HepG2 (cell line): ENCODE measurements around the gene FYB1. TPM values are rescaled to one million over a fixed set of nuclear protein-coding genes. Genes with fewer than 3 reads are reported as not detected.

Experiments
- ATAC-seq: fragments of 200-7000 bp; cut with Tn5 transposase; 3 replicates; pipeline ENCODE4 v1.9.1; 2020; ENCODE audit warnings: mild to moderate bottlenecking, moderate library complexity
- BruUV-seq: library from RNA; stranded (reverse); fragments of 400-500 nt; replicated peaks from 2 replicates; lab custom pipeline; 2021; lab: Mats Ljungman, UMichigan
- CTCF ChIA-PET: fragments of 300-600 bp; formaldehyde crosslinking; extraction: SDS; loops from one replicate; lab custom pipeline; 2021; ENCODE audit warnings: low total read pairs, inconsistent platforms, low intra/inter-chr PET ratio; lab: Yijun Ruan, JAX
- POLR2A ChIA-PET: fragments of 350-600 bp; sonication (Branson Sonifier 250); formaldehyde crosslinking; loops from one replicate; lab custom pipeline; 2020; ENCODE audit warnings: antibody characterized with exemption, inconsistent platforms; lab: Yijun Ruan, JAX
- DNase-seq: peaks from one replicate; pipeline ENCODE4 v3.0.0-alpha.2; 2015; ENCODE audit warnings: low spot score
- FAIRE-seq: peaks from 3 replicates; lab custom pipeline; 2011; peaks lifted over from hg19 to GRCh38; lab: Jason Lieb, UNC
- H2AFZ ChIP-seq: one replicate; pipeline ENCODE4 v1.6.1; 2011; ENCODE audit warnings: low read length, inconsistent platforms
- H3K27ac ChIP-seq: fragments of 300-600 bp; 3 replicates; pipeline ENCODE4 v1.8.0; 2011; ENCODE audit warnings: mixed run types, mild to moderate bottlenecking, mixed read lengths, low read length, inconsistent platforms; ENCODE audit not compliant: insufficient read depth; ENCODE audit errors: extremely low read length
- H3K27me3 ChIP-seq, 2 experiments: fragments of 200-600 bp in 1 of 2; 2 replicates in 1 of 2; 3 replicates in 1 of 2; pipeline versions ENCODE4 v1.6.0 to v1.8.0; 2011; ENCODE audit warnings: low read length in 2 of 2, mild to moderate bottlenecking in 2 of 2, moderate library complexity in 2 of 2, inconsistent platforms in 1 of 2; ENCODE audit not compliant: insufficient read depth in 2 of 2, control insufficient read depth in 1 of 2
- H3K36me3 ChIP-seq, 2 experiments: fragments of 200-600 bp in 1 of 2; replicated peaks in 1 of 2; 2 replicates in 1 of 2; 3 replicates in 1 of 2; pipeline versions ENCODE4 v1.5.1 to v1.8.0; 2011; ENCODE audit warnings: low read length in 2 of 2, inconsistent platforms in 1 of 2; ENCODE audit not compliant: insufficient read depth in 2 of 2, control insufficient read depth in 1 of 2
- H3K4me1 ChIP-seq: 2 replicates; pipeline ENCODE4 v1.5.1; 2012; ENCODE audit warnings: low read length, inconsistent platforms; ENCODE audit not compliant: insufficient read depth
- H3K4me2 ChIP-seq: 2 replicates; pipeline ENCODE4 v1.6.0; 2011; ENCODE audit warnings: low read depth, low read length, inconsistent platforms
- H3K4me3 ChIP-seq, 3 experiments: fragments of 200-600 bp in 1 of 3; sonication (generic), shearing (Covaris generic) in 1 of 3; replicated peaks in 1 of 3; 2 replicates each; pipeline ENCODE4 v1.5.1; 2011 to 2016; ENCODE audit warnings: low read length in 3 of 3, inconsistent platforms in 2 of 3, low read depth in 2 of 3, mild to moderate bottlenecking in 2 of 3, control low read depth in 1 of 3, mixed read lengths in 1 of 3; ENCODE audit not compliant: insufficient read depth in 1 of 3
- H3K79me2 ChIP-seq: one replicate; pipeline ENCODE4 v1.6.1; 2011; ENCODE audit warnings: low read length, inconsistent platforms; ENCODE audit not compliant: insufficient read depth
- H3K9ac ChIP-seq: 2 replicates; pipeline ENCODE4 v1.6.0; 2011; ENCODE audit warnings: mild to moderate bottlenecking, low read depth, low read length, inconsistent platforms; ENCODE audit not compliant: insufficient read depth
- H3K9me3 ChIP-seq: 2 replicates; pipeline ENCODE4 v1.5.1; 2012; ENCODE audit warnings: mild to moderate bottlenecking, low read length
- H4K20me1 ChIP-seq: 2 replicates; pipeline ENCODE4 v1.6.0; 2011; ENCODE audit warnings: inconsistent platforms, mild to moderate bottlenecking, low read length, moderate library complexity; ENCODE audit not compliant: insufficient read depth
- FOXM1 ChIP-seq: sonication (generic); formaldehyde crosslinking; IDR thresholded peaks from 2 replicates; pipeline ENCODE4 v1.5.0; 2020; ENCODE audit warnings: missing genetic modification reagents
- KLF11 ChIP-seq: IDR thresholded peaks from 2 replicates; pipeline ENCODE4 v1.6.1; 2016; ENCODE audit warnings: missing compliant biosample characterization
- MAFK ChIP-seq, 2 experiments: IDR thresholded peaks in 1 of 2; conservative IDR thresholded peaks in 1 of 2; 2 replicates each; pipeline ENCODE4 v1.6.1; 2011; ENCODE audit warnings: improper control_type of control experiment in 2 of 2, low read length in 2 of 2
- MTF2 ChIP-seq: sonication (generic); formaldehyde crosslinking; IDR thresholded peaks from 2 replicates; pipeline ENCODE4 v1.5.0; 2020; ENCODE audit warnings: missing genetic modification reagents, borderline replicate concordance
- NAIF1 ChIP-seq: sonication (generic); formaldehyde crosslinking; IDR thresholded peaks from 2 replicates; pipeline ENCODE4 v1.5.0; 2020; ENCODE audit warnings: mild to moderate bottlenecking, missing genetic modification reagents, borderline replicate concordance
- PRDM4 ChIP-seq: sonication (generic); formaldehyde crosslinking; IDR thresholded peaks from 2 replicates; pipeline ENCODE4 v1.9.0; 2021; ENCODE audit warnings: missing genetic modification reagents, borderline replicate concordance
- PREB ChIP-seq: sonication (generic); formaldehyde crosslinking; IDR thresholded peaks from 2 replicates; pipeline ENCODE4 v1.4.0; 2020; ENCODE audit warnings: missing genetic modification reagents
- SRY ChIP-seq: sonication (generic); formaldehyde crosslinking; IDR thresholded peaks from 2 replicates; pipeline ENCODE4 v1.8.0; 2022; ENCODE audit warnings: mild to moderate bottlenecking, missing genetic modification reagents
- ZFAT ChIP-seq: sonication (generic); formaldehyde crosslinking; conservative IDR thresholded peaks from 2 replicates; pipeline ENCODE4 v1.8.1; 2023; ENCODE audit warnings: missing genetic modification reagents, inconsistent platforms
- ZFYVE20 ChIP-seq: sonication (generic); formaldehyde crosslinking; IDR thresholded peaks from 2 replicates; pipeline ENCODE4 v1.8.0; 2023; ENCODE audit warnings: low read depth, mild to moderate bottlenecking, moderate library complexity, missing genetic modification reagents, borderline replicate concordance
- ZMYM2 ChIP-seq: sonication (generic); formaldehyde crosslinking; IDR thresholded peaks from 2 replicates; pipeline ENCODE4 v1.8.0; 2022; ENCODE audit warnings: mild to moderate bottlenecking, missing genetic modification reagents
- ZNF562 ChIP-seq: sonication (generic); formaldehyde crosslinking; IDR thresholded peaks from 2 replicates; pipeline ENCODE4 v1.8.0; 2022; ENCODE audit warnings: missing genetic modification reagents, borderline replicate concordance
- ZNF660 ChIP-seq: sonication (generic); formaldehyde crosslinking; IDR thresholded peaks from 2 replicates; pipeline ENCODE4 v1.5.1; 2020; ENCODE audit warnings: mild to moderate bottlenecking, low read depth, missing genetic modification reagents, borderline replicate concordance
- ZNF772 ChIP-seq: sonication (generic); formaldehyde crosslinking; IDR thresholded peaks from 2 replicates; pipeline ENCODE4 v1.5.0; 2020; ENCODE audit warnings: mild to moderate bottlenecking, missing genetic modification reagents
- ZNF800 ChIP-seq: sonication (generic); formaldehyde crosslinking; IDR thresholded peaks from 2 replicates; pipeline ENCODE4 v1.4.0; 2020; ENCODE audit warnings: missing genetic modification reagents
- WGBS: methylation state at CpG from one replicate; pipeline ENCODE4 v1.1.6; 2017; ENCODE audit warnings: low lambda C conversion rate; 5-methylcytosine and 5-hydroxymethylcytosine counted together
- in situ Hi-C: cut with HindIII; loops from 2 replicates; pipeline ENCODE4 v1.10.0; 2017; ENCODE audit warnings: low pct_unique_long_range_greater_than_20kb; ENCODE audit not compliant: extremely low pct_ligation_motif_present
- intact Hi-C: fragments of 100-400 bp; cut with micrococcal nuclease; formaldehyde crosslinking; loops from one replicate; pipeline ENCODE4 v1.10.0; 2022; ENCODE audit not compliant: unreplicated experiment
- polyA plus RNA-seq, 8 experiments: library from polyadenylated mRNA; depleted of rRNA in 3 of 8; stranded (reverse) in 7 of 8; unstranded in 1 of 8; fragments of >200 nt; fragmentation: Illumina TruSeq in 4 of 8; extraction: Trizol in 4 of 8; gene quantifications; 2 replicates each; pipeline versions ENCODE4 v1.2.1 to v1.2.3, GENCODE V29; 2011 to 2016; ENCODE audit warnings: low read depth in 4 of 8, missing spikeins in 1 of 8, mixed read lengths in 1 of 8; ENCODE audit not compliant: insufficient read depth in 1 of 8
- total RNA-seq, 5 experiments: library from RNA; depleted of rRNA; stranded (reverse); fragments of >200 nt; fragmentation: Illumina TruSeq; extraction: Trizol; gene quantifications; 2 replicates each; pipeline ENCODE4 v1.2.3, GENCODE V29; 2016; ENCODE audit warnings: low read depth in 1 of 5

Gene FYB1
- total and polyA plus RNA-seq, 2 of the 13 experiments (the other 11 are each of a cell fraction or from before 2014, with no cell fraction given) = 0.03 TPM; not detected in 1

- Histone ChIP-seq H3K4me1 (no peaks in the 10 kb centered on the region), H4K20me1 (no peaks in the 10 kb centered on the region), H3K79me2 (no peaks in the 10 kb centered on the region), H3K4me3 (no peak overlapping the region), H3K27ac (no peak overlapping the region), H3K4me2 (no peak overlapping the region), H3K36me3 (no peaks in the 10 kb centered on the region), H3K9ac (no peak overlapping the region), H3K9me3 (no peaks in the 10 kb centered on the region), H2AFZ (no peak overlapping the region), H3K27me3 (no peaks in the 10 kb centered on the region; a peak in 1 of 5 replicates)
- TF ChIP-seq ZNF660 (CRISPR knock-in tag) = no peak
- no peak for TF ChIP-seq PRDM4 (CRISPR knock-in tag)
- no peak for TF ChIP-seq ZMYM2 (CRISPR knock-in tag)
- TF ChIP-seq NAIF1 (CRISPR knock-in tag) = no peak
- no peak for TF ChIP-seq MTF2
- no peak for TF ChIP-seq ZNF772 (CRISPR knock-in tag)
- FAIRE-seq = no peak
- ChIA-PET CTCF (no interaction called here), POLR2A (no interaction called here)
- in situ Hi-C loops = no loop called here
- DNase-seq = no peak
- intact Hi-C loops = no loop called here
- no peak for ATAC-seq
- no TSS peak for BruUV-seq
- WGBS = 36% methylated on average over 3 of the region's 3 CpGs
Observed at GRCh38 chr5:39178171-39178570, 41.2 kb downstream of the FYB1 start.

GRCh38 chr5:39177631-39177964 lies 41.8 kb downstream of the FYB1 start:
- Histone ChIP-seq H3K4me1 (no peaks in the 10 kb centered on the region), H3K4me3 (no peak overlapping the region), H3K9me3 (no peaks in the 10 kb centered on the region), H2AFZ (no peak overlapping the region), H3K9ac (no peak overlapping the region), H3K27ac (no peak overlapping the region), H3K27me3 (no peaks in the 10 kb centered on the region; a peak in 1 of 5 replicates), H3K4me2 (no peak overlapping the region), H4K20me1 (no peaks in the 10 kb centered on the region), H3K36me3 (no peaks in the 10 kb centered on the region), H3K79me2 (no peaks in the 10 kb centered on the region)
- CTCF ChIA-PET = no interaction called here
- intact Hi-C loops = no loop called here
- ATAC-seq (no peak), FAIRE-seq (no peak), DNase-seq (no peak)
- no TSS peak for BruUV-seq
- WGBS = 40% methylated on average over 3 of the region's 3 CpGs
- in situ Hi-C loops = no loop called here
- POLR2A ChIA-PET = no interaction called here
- TF ChIP-seq KLF11 = no peak
- TF ChIP-seq ZNF800 (CRISPR knock-in tag) = no peak
- TF ChIP-seq MAFK (conservative IDR thresholded peaks at IDR 0.05 in 1 of 2, IDR thresholded peaks at IDR 0.05 in 1 of 2; ENCODE audit: low read length in 2 of 2) = no peak
- no peak for TF ChIP-seq FOXM1 (CRISPR knock-in tag)
- TF ChIP-seq ZFAT (CRISPR knock-in tag) = no peak
- no peak for TF ChIP-seq PREB (CRISPR knock-in tag)
- no peak for TF ChIP-seq ZFYVE20 (CRISPR knock-in tag)
- no peak for TF ChIP-seq SRY (CRISPR knock-in tag)
- no peak for TF ChIP-seq ZNF562
